Spleen (tissue), 7 donors: ENCODE results near the gene BYSL.

Experiments
- POLR2A ChIP-seq, 3 donors: fragments of 450-650 bp; IDR thresholded peaks; one replicate each; pipeline ENCODE4 v1.5.1; 2017; ENCODE audit warnings: antibody characterized with exemption in 3 of 3, mild to moderate bottlenecking in 1 of 3
- TF ChIP-seq, protein P1 (sequence below), 11 experiments: fragments of 200-600 bp in 7 of 11; fragments of 450-650 bp in 4 of 11; sonication (generic) in 4 of 11; IDR thresholded peaks in 8 of 11; conservative IDR thresholded peaks in 3 of 11; 1 replicate in 7 of 11; 2 replicates in 4 of 11; pipeline versions ENCODE4 v1.4.0 to v1.8.0; 2016 to 2021; ENCODE audit warnings: antibody characterized with exemption in 11 of 11, inconsistent platforms in 4 of 11, mild to moderate bottlenecking in 1 of 11
- donor health status: DM: no; HTN: no; CAD: no; lungs with moderate emphysema.
- donor health status: DM: no; HTN: no; CAD: no.
- donor health status: DM: no; HTN: no; CAD: no.

DNA sequence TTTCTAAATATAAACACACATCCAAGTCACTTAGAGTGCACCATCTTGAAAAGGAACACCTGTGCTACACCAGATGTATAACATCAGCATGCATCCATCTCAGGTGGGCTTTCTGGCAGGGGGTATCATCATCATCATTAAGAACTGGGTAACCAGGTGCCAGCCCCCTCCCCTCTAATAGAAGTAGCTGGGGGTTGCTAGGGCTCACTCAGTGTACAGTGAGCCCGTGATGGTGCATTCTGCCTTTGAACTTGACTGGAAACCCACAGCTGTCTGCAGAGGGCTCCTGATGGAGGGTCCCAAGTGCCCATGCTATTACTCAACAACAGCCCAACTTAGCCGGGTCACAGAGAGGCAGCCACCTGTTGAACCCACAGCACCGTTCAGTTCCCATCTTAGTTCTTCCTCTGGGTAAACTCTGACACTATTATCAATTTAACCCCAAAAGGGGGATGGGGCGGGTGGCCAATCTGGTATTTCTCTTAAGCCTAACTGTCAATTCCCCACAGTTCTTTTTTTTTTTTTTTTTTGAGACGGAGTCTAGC lies 53.1 kb downstream of the BYSL start:
- no peak for TF ChIP-seq POLR2A (IDR thresholded peaks at IDR 0.05)
- TF ChIP-seq, protein P1, sequence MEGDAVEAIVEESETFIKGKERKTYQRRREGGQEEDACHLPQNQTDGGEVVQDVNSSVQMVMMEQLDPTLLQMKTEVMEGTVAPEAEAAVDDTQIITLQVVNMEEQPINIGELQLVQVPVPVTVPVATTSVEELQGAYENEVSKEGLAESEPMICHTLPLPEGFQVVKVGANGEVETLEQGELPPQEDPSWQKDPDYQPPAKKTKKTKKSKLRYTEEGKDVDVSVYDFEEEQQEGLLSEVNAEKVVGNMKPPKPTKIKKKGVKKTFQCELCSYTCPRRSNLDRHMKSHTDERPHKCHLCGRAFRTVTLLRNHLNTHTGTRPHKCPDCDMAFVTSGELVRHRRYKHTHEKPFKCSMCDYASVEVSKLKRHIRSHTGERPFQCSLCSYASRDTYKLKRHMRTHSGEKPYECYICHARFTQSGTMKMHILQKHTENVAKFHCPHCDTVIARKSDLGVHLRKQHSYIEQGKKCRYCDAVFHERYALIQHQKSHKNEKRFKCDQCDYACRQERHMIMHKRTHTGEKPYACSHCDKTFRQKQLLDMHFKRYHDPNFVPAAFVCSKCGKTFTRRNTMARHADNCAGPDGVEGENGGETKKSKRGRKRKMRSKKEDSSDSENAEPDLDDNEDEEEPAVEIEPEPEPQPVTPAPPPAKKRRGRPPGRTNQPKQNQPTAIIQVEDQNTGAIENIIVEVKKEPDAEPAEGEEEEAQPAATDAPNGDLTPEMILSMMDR (IDR thresholded peaks at IDR 0.05 in 8 of 11, conservative IDR thresholded peaks at IDR 0.05 in 3 of 11), result no peak
